ENCODE results near the gene ADGRG3. TPM values are rescaled to one million over a fixed set of nuclear protein-coding genes. Genes with fewer than 3 reads are reported as not detected.

The ADGRG3 gene
- total and polyA plus RNA-seq, 12 donors = 0.14 to 2.0 (median 0.45) TPM; not detected in 4

DNA sequence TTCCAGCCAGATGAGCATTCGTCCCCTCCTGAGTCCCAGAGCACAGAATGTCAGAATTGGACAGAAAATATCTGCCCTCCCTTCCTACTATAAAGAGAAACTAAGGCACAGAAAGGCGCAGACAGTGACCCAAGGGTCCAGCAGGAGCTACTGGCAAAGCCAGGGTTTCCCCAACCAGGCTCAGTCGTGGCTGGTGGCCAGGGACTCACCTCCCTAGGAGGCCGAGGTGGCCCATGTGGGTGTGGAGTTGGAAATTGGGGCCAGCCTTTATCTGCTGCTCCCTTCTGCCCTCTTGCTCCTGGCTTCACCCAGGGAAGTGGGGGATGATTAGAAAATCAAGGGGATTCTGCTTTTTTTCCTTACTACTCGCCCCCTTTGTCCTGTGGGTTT lies 27.6 kb downstream of the ADGRG3 start:
- no peaks in the 10 kb centered on the region for H3K9me3 ChIP-seq (replicated peaks in 1 of 3)
- H3K36me3 ChIP-seq (replicated peaks in 1 of 2) = no peaks in the 10 kb centered on the region
- H3K4me1 ChIP-seq (replicated peaks in 1 of 2) = peaks cover 0 to 2% of the 10 kb centered on the region in 2 donors
- TF ChIP-seq, protein P1, sequence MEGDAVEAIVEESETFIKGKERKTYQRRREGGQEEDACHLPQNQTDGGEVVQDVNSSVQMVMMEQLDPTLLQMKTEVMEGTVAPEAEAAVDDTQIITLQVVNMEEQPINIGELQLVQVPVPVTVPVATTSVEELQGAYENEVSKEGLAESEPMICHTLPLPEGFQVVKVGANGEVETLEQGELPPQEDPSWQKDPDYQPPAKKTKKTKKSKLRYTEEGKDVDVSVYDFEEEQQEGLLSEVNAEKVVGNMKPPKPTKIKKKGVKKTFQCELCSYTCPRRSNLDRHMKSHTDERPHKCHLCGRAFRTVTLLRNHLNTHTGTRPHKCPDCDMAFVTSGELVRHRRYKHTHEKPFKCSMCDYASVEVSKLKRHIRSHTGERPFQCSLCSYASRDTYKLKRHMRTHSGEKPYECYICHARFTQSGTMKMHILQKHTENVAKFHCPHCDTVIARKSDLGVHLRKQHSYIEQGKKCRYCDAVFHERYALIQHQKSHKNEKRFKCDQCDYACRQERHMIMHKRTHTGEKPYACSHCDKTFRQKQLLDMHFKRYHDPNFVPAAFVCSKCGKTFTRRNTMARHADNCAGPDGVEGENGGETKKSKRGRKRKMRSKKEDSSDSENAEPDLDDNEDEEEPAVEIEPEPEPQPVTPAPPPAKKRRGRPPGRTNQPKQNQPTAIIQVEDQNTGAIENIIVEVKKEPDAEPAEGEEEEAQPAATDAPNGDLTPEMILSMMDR (IDR thresholded peaks at IDR 0.05) = no peak
- TF ChIP-seq POLR2A (IDR thresholded peaks at IDR 0.05) = no peak
- DNase-seq = no peak
- intact Hi-C loops (cut with DNase I) = no loop called here
- 70 to 77% (median 76%) methylated on average over 4 to 5 of the region's 5 CpGs for WGBS, 4 donors
- peaks cover 5% of the 10 kb centered on the region for H3K27me3 ChIP-seq
- H3K4me3 ChIP-seq = no peak overlapping the region
- H3K27ac ChIP-seq = no peak overlapping the region

DNA sequence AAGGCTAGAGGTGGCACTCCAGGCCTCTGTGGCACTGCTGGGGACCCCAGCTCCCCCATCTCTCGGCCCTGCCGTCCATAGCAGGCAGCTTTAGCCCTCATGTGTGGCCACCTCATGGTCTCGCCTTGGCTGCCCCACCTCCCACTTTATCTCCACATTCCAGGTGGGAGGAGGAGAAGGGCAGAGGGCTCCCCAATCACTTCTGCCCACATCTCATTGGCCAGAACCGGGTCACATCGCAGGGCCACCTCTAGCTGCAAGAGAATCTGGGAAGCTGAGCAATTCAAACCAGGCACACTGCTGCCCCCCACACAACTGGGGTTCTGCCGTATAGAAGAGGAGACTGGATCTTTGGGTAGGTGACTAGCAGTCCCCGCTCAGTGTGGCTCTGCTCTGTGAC lies 28.1 kb downstream of the ADGRG3 start:
- no peaks in the 10 kb centered on the region for H3K36me3 ChIP-seq (replicated peaks in 1 of 2)
- H3K9me3 ChIP-seq (replicated peaks in 1 of 3) = no peaks in the 10 kb centered on the region
- TF ChIP-seq, protein P1 (IDR thresholded peaks at IDR 0.05) = no peak
- no peak for TF ChIP-seq POLR2A (IDR thresholded peaks at IDR 0.05)
- 86 to 96% (median 91%) methylated on average over 6 to 7 of the region's 7 CpGs for WGBS, 4 donors
- H3K27me3 ChIP-seq = peaks cover 5% of the 10 kb centered on the region
- no peak for DNase-seq
- H3K27ac ChIP-seq = no peak overlapping the region
- H3K4me3 ChIP-seq = no peak overlapping the region
- peaks cover 5 to 7% of the 10 kb centered on the region in 2 donors for H3K4me1 ChIP-seq (replicated peaks in 1 of 2)
- intact Hi-C loops (cut with DNase I) = no loop called here

DNA sequence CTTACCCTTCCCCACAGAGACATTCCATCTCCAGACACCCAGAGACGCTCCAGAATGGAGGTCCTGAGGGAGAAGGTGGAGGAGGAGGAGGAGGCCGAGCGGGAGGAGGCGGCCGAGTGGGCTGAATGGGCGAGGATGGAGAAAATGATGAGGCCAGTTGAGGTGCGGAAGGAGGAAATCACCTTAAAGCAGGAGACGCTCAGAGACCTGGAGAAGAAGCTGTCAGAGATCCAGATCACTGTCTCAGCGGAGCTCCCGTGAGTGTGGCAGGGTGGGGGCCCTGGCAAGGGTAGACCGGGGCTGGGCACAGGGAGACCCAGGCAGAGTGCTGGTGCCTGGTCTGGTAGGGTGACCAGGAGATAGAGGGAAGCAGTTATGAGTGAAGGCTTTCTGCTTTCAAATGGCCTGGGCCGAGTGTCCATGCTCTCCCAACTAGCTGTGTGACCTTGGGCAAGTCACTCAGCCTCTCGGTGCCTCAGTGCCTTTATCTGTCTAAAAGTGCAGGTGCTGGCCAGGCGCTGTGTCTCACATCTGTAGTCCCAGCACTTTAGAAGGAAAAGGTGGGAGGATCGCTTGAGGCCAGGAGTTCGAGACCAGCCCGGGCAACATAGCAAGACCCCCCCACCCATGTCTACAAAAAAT lies 29.9 kb downstream of the ADGRG3 start:
- Histone ChIP-seq H3K27ac (no peak overlapping the region), H3K27me3 (no peaks in the 10 kb centered on the region), H3K4me1 (replicated peaks in 1 of 2) (peaks cover 13% of the 10 kb centered on the region in 2 donors), H3K4me3 (no peak overlapping the region), H3K36me3 (replicated peaks in 1 of 2) (no peaks in the 10 kb centered on the region), H3K9me3 (replicated peaks in 1 of 3) (no peaks in the 10 kb centered on the region)
- TF ChIP-seq POLR2A (IDR thresholded peaks at IDR 0.05) = no peak
- TF ChIP-seq, protein P1 (IDR thresholded peaks at IDR 0.05) = no peak
- no peak for DNase-seq
- 89 to 92% (median 90%) methylated on average over 17 of the region's 17 CpGs for WGBS, 4 donors
- intact Hi-C loops (cut with DNase I) = no loop called here

DNA sequence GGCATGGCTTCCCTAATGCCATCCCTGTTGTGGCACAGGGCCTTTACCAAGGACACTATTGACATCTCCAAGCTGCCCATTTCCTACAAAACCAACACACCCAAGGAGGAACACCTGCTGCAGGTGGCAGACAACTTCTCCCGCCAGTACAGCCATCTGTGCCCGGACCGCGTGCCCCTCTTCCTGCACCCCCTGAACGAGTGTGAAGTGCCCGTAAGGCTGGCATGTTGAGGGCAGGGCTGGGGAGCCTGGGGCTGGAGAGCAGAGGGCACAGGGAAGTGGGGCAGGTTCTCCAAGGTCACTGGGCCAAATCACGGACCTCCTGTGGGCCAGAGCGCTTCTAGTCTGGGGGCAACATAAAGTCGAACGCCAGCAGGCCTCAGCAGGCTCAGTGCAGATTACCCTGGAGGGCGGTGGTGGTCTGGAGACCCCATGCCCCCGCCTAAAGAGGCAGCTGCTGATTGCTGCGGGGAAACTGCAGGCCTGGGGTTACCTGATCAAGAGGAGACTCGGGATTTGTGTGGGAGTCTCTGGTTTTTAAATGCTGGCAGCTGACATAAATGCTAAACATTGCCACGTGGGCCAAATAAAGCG lies 30.8 kb downstream of the ADGRG3 start:
- 83 to 92% (median 89%) methylated on average over 14 to 16 of the region's 16 CpGs for WGBS, 4 donors
- Histone ChIP-seq H3K27ac (no peak overlapping the region), H3K36me3 (replicated peaks in 1 of 2) (no peaks in the 10 kb centered on the region), H3K4me3 (no peak overlapping the region), H3K4me1 (replicated peaks in 1 of 2) (peaks cover 13% of the 10 kb centered on the region in 2 donors), H3K9me3 (replicated peaks in 1 of 3) (no peaks in the 10 kb centered on the region), H3K27me3 (no peaks in the 10 kb centered on the region)
- no peak for DNase-seq
- intact Hi-C loops (cut with DNase I) = no loop called here
- TF ChIP-seq POLR2A (IDR thresholded peaks at IDR 0.05) = no peak
- TF ChIP-seq, protein P1 (IDR thresholded peaks at IDR 0.05) = no peak

Measured in adrenal gland (tissue), 12 donors.